ENCODE results near the gene MCRIP2.
A peak's percentile ranks its signal among the peaks of the same experiment; 100 is the strongest.

MCRIP2 gene

DNA sequence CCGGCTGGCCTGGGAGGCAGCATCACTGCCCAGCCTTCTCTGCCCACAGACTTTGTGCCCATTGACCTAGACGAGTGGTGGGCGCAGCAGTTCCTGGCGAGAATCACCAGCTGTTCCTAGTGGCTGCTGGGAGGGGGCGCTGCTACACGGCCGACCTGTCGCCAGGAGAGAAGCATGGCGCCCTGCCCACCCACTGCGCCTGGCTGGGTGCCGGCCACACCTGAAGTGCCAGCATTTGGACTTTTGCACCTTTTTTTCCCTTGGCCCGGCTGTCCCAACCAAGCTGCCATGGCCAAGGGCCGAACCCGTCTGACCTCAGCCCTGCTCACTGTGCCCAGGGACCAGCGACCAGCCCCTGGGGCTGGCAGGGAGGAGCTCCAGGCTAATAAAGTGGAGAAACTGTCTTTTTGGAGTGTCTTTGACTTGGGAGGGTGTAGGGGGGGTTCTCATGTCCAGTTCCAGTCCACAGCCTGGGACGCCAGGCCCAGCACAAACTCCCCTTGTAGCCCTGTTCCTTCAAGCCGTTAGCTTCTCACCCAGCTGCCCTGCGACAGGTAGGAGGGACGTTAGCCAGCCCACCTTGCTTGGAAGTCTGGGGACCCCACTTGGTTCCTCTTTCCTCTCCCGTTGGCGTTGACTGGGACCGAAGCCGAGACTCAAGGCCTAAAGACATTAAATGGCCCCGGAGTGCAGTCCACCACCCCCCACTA, 6.6 kb downstream of the MCRIP2 start:
- no peak for DNase-seq (ENCODE audit: low read depth)

DNA sequence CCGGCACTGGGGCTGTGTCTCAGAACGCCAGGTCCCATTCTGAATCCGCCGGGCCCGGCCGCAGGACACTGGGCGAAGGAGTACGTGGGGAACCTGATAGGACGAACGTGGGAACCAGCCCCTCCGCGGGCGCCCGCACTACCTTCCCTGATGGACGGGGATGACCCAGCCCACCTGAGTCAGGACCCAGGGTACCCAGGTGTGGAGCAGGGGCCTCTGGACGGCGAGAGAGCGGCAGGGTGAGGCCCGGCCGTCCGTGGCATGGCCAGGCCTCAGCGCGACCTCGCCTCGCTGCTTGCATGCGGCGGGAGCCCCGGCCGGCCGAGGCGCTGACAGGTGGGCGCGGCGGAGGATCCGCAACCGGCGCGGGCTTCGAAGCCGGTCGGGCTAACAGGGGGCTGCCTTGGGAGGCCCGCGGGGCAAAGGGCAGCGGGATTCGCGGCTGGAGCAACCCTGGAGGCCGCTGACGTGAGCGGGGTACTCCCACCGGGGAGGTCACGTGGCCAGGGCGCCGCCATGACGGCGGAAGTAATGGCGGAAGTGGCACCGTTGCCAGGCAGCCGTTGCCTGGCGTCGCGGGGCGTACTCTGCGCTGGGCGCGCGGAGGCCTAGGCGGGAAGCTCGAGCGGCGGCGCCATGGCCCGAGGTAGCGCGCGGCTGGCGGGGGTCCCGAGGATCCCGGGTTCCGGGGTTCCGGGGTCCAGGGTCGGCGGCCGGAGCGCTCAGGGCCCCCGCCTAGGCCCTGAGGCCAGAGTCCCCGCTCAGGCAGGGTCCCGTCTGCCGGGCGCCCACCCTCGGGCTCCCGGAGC, 7.4 kb downstream of the MCRIP2 start, which contains the start of gene WDR90:
TSS of gene WDR90 (plus strand) at position 585 of the 809 bp plus-strand sequence. CDS start at position 637, 52 bp downstream.
- DNase-seq (ENCODE audit: low read depth) = peak; percentile 90

DNA sequence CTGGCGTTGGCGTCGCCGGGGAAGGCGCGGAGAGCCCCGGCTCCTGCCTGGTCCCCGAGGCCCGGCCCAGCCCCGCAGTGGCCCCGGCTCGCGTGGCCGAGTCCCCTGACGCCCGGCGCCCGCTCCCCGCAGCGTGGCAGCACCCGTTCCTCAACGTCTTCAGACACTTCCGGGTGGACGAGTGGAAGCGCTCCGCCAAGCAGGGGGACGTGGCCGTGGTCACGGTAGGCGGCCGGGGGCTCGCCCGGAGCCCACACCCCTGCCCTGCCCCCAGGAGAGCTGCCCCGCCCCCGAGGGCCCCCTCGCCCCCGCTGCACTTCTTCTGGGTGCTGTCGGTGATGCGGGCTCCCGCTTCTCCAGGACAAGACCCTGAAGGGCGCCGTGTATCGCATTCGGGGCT, 8.0 kb downstream of the MCRIP2 start:
- DNase-seq (ENCODE audit: low read depth) = no peak

DNA sequence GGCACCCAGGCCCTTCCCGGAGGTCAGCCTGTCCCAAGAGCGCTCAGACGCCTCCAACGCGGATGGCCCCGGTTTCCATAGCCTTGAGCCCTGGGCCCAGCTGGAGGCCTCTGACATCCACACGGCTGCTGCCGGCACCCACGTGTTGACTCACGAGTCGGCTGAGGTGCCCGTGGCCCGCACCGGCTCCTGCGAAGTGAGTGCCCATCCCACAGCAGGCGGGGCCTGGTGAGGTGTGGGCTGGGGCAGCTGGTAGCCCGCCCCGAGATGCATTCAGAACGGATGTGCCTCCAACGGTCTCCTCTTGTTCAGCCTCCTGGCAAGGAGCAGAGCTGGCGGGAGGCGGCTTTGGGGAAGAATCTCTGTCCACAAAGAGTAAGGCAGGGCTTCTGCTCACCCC, 10.2 kb downstream of the MCRIP2 start:
- no peak for DNase-seq (ENCODE audit: low read depth)

DNA sequence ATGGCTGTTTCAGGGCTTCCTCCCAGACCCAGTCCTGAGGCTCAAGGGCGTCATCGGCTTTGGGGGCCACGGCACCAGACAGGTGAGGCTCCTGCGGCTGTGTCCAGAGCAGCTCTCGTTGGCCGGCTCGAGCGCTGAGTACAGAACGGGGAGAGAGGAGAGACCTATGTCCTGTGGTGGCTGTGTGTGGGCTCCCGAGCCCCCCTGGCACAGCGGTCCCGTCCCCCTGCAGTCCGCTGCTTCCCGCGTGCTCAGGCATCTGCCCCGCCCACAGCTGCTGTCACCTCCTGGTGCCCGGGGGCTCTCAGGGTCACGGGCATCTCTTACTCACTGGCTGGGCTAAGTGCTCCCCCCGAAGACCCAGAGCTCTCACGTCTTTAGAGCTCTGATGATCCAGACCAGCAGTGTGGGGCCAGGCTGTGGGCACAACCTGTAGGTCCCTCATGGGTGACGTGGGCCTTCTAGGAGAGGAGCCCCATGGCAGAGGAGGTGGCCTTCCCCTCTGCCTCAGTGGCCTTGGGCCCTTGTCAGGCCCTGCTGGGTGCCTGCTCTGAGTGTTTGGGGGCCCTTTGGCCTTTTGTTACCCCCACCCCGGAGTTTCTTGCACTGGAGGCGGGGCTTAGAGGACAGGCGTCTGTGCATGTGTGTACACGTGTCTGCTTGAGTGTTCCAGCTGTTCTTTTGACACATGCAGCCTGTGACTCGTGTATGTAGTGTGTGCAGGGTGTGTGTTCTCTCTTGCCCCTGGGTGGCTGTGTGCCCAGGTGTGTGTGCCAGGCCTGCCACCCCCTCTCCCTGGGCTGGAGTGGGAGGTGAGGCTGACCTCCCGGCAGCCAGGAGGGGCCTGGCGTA, 11.1 kb downstream of the MCRIP2 start:
- no peak for DNase-seq (ENCODE audit: low read depth)

DNA sequence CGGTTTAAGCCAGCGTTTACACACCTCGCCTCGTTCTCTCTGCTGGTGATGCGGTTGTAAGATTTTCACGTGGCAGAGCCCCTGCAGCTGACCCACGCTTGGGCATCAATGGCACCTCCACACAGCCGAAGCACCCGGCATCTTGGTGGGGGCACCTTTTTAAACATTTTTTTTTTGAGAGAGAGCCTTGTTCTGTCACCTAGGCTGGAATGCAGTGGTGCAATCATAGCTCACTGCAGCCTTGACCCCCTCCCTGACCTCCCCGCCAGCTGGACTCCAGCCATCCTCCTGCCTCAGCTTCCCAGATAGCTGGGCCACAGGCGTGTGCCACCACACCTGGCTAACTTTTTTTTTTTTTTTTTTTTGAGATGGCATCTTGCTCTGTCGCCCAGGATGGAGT, 12.4 kb downstream of the MCRIP2 start:
- DNase-seq (ENCODE audit: low read depth) = no peak

DNA sequence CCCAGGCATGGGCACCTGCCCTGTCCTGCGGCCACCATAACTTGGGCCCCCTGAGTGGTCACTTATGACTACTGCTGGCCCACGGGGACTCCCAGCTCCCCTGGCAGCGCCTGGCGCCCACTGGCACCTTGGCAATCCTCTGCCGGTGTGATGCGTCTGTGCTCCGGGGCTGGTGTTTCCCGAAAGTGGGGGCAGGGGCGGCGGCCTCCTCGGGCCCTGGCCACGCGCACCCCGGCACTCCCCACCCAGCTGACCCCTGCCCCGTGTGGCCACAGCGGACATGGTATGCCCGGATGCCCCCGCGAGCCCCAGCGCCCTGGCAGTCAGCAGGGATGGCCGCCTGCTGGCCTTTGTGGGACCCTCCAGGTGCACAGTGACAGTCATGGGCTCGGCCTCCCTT, 15.9 kb downstream of the MCRIP2 start:
- DNase-seq (ENCODE audit: low read depth) = no peak

DNA sequence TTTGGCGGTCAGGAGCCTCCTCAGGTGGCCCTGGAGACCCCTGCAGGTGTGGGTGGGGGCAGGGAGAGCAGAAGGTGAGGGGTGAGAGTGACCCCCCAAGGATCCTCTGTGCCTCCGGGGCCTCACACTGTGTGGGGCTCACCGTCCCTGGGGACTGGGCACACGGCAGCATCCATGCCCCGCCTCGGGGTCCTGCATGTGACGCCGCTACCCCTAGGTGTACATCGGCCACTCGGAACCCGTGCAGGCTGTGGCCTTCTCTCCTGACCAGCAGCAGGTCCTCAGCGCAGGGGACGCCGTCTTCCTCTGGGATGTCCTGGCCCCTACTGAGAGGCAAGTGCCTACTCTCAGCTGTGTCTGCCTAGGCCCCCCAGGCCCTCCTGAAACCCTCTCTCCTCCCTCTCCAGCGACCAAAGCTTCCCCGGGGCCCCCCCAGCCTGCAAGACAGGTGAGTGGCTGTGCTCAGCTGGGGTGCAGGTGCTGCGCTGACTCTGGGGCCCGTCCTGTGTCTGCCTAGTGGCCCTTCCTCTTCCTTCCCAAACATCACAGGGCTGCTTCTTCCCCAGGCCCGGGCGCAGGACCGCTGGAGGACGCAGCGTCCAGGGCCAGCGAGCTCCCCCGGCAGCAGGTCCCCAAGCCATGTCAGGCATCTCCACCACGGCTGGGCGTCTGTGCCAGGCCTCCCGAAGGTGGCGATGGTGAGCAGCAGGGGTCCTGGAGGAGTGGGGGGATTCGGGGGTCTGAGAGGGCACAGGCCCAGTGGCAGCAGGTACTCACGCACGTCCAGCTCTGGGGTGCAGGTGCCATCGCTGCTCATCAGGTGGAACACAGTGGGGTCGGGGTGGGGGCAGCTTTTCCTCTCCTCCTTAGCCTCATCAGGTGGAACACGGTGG, 17.3 kb downstream of the MCRIP2 start:
- no peak for DNase-seq (ENCODE audit: low read depth)

DNA sequence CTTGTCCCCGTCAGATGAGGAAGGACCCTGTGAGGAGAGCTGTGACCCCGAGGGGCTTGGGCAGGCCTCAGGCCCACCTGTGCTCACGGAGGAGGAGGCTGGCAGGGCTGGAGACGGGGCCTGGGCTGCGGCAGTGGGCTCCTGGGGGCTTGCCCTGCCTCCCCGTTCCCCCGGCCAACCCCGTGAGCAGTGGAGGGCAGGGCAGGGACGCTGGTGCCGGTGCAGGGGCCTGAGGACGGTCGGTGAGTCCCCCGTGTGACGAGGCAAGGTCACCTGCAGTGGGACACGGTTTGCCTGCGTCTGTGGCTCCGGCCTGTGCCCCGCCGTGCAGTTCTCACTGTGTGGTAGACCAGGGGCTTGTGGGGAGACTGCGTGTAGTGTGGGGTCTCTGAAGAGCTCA, 18.0 kb downstream of the MCRIP2 start:
- no peak for DNase-seq (ENCODE audit: low read depth)

DNA sequence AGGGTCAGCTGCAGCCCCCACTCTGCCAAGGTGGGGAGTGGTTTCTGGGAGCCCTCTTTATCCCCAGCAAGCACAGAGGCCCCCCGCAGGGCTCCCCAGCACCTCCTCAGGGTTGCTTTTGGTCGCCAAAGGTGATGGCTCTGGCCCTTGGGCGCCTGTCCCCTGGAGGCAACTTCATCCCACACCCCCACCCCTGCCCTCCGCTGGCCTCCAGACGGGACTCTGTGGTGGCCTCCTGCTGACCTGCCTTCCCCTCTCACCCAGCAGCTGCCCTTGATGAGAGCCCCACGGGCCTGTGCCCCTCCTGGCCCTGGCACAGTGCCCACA, 18.5 kb downstream of the MCRIP2 start:
- no peak for DNase-seq (ENCODE audit: low read depth)

DNA sequence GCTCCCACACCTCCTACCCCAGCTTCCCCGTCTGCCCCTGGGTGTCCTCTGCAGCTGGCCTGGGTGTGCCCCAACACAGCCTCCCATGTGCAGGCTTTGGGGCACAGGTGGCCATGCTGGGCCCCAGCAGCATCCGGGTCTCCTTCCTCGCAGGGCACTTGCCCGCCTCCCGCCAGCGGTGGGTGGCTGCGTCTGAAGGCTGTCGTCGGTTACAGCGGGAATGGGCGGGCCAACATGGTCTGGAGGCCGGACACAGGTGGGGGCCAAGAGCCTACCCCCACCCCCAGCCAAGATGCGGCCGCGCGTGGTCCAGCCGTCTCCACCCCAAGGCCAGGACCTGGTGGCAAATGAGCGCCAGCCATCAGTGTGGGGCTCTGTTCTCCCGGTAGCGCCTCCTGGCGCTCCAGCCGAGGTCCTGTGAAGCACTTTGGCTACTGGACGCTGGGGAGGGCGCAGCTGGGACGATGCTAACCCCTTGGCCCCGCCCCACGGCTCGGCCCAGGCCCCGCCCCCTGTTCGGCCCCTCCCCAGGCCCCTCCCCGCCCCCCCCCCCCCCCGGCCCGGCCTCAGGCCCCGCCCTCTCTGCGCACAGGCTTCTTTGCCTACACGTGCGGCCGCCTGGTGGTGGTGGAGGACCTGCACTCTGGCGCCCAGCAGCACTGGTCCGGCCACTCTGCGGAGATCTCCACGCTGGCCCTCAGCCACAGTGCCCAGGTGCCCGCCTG, 19.0 kb downstream of the MCRIP2 start:
- DNase-seq (ENCODE audit: low read depth) = no peak

DNA sequence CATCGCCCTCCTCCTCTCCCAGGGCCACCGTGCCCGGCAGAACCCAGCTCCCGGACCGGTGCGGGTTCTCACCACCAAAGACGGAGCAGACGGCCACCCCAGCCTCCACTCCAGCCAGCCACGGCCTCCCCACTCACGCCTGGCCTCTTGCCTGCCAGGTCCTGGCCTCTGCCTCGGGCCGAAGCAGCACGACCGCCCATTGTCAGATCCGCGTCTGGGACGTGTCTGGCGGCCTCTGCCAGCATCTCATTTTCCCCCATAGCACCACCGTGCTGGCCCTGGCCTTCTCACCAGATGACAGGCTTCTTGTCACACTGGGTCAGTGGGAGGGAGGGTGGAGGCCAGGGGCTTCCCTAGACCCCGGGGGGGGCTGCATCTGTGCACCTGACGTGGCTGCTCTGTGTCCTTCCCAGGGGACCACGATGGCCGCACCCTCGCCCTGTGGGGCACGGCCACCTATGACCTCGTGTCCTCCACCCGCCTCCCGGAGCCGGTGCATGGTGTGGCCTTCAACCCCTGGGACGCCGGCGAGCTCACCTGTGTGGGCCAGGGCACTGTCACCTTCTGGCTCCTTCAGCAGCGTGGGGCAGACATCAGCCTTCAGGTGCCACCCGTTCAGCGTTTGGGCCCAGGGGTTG, 19.7 kb downstream of the MCRIP2 start:
- no peak for DNase-seq (ENCODE audit: low read depth)

DNA sequence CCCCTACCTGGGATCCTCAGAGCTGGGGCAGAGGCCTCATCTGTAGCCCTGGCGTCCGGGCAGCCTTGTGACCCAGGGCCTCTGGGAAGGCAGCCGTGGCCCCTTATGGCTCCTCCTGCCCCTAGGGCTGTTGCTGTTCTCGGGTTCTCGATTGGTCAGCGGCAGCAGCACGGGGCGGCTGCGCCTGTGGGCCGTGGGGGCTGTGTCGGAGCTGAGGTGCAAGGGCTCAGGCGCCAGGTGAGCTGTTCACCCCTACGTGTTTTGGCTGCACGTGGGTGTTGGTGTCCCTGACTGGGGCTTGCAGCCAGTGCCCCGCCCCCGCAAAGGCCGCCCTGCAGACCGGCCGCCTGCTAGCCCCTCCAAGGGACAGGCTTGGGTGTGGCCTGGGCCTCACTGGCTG, 20.5 kb downstream of the MCRIP2 start:
- DNase-seq (ENCODE audit: low read depth) = no peak

DNA sequence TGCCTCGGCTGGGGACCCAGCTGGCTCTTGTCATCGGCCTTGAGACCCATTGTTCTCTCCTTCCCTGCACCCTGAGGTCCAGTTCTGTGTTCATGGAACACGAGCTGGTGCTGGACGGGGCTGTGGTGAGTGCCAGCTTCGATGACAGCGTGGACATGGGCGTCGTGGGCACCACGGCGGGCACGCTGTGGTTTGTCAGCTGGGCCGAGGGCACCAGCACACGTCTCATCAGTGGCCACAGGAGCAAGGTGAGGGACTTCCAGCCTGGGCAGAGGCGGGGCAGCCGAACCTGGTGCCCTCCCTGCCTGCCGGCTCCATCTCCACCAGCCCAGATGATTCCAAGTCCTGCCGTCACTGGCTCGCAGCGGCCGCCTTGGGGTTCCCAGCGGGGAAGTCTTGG, 21.0 kb downstream of the MCRIP2 start:
- no peak for DNase-seq (ENCODE audit: low read depth)

DNA sequence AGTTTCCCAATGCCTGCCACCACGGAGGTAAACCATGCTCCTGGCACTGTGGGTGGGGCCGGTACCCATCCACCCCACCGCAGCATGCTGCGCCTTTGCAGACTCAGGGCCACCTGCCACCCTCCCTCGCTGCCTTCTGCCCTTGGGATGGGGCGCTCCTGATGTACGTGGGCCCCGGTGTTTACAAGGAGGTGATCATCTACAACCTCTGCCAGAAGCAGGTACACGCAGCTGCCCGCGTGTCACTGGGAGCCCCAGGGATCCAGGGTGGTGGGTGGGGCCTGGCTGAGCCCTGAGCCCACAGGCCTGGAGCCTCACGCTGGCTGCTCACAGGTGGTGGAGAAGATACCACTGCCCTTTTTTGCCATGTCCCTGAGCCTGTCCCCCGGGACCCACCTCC, 24.9 kb downstream of the MCRIP2 start:
- no peak for DNase-seq (ENCODE audit: low read depth)

DNA sequence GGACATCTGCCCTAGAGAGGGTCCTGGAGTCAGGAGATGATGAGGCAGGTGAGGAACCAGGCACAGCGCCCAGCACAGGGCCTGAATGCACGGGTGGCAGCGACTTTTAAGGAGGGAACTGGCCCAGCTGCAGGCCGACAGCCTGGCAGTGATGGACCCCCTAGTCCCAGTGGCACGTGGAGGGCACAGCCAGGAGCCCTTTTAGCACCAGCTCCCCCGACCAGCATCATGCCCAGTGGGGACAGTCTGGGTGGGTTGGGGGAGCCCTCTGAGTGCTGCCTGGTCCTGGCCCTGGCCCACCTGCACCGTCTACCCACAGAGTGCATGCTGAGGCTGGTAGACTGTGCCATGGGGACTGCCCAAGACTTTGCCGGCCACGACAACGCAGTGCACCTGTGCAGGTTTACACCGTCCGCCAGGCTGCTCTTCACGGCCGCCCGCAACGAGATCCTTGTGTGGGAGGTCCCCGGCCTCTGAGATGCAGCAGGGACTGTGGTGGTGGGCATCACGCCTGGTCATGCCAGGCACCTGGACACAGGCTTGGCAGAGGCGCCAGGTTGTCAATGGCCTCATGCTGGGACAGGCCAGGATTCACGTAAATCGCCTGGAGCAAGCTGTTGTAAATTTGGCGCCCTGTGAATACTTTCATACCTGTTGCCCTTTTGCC, 25.6 kb downstream of the MCRIP2 start:
- no peak for DNase-seq (ENCODE audit: low read depth)

DNA sequence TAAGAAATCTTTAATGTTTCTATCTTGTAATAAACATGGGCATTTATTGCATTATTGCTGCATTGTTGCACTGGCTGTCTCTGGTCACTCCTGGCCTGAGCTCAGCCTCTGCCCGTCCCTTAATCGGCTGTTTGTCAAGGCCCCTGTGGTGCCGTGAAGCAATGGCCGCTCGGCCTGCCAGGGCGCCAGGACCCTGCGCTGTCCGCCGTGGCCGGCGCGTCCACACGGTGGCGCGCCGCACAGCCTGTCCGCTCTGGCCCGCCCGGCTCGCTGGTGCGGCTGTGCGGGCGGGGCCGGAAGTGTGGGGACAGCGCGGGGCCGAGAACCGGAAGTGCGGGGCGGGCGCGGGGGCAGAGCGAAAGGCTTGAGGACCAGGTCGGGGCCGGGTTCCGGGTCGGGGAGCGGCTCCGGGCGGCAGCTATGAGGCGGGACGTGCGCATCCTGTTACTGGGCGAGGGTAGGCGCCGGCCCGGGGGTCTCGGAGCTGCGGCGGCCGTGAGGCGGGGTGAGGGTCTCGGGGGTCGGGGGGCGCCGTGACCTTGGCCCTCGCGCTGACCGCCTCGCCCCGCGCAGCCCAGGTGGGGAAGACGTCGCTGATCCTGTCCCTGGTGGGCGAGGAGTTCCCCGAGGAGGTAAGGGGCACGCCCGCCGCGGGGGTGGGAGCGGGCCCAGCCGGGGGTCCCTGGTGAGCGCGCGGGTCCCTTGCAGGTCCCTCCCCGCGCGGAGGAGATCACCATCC, 26.3 kb downstream of the MCRIP2 start, which contains the start of gene RHOT2:
TSS of gene RHOT2 (plus strand) at position 353 of the 739 bp plus-strand sequence. CDS start at position 421, 68 bp downstream.
- DNase-seq (ENCODE audit: low read depth) = peak; percentile 91

DNA sequence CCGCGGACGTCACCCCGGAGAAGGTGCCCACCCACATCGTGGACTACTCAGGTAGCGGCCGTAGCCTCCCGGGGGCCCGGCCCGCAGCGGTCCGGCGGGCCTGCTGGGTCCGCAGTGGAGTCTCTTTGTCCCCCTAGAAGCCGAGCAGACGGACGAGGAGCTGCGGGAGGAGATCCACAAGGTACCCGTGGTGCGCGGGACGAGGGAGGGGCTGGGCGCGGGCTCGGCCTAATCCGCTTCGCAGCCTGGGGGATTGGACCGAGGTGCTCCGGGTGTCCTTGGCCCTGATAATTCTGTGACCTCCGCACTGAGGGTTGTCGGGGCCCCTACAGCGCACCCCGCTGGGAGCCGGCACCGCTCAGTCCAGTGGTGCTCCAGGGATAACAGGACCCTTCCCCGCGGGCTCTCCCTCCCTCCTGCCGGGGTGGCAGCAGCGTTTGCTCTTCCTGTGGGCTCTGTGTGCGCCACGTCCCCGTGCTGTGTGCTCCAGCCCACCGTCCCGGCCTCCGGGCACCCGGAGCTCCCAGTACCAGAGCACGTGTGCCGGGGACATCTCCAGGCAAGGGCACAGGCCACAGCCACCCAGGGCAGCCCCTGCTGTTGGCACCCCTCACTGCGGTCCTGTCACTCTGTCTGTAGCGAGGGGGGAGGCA, 27.0 kb downstream of the MCRIP2 start:
- no peak for DNase-seq (ENCODE audit: low read depth)

DNA sequence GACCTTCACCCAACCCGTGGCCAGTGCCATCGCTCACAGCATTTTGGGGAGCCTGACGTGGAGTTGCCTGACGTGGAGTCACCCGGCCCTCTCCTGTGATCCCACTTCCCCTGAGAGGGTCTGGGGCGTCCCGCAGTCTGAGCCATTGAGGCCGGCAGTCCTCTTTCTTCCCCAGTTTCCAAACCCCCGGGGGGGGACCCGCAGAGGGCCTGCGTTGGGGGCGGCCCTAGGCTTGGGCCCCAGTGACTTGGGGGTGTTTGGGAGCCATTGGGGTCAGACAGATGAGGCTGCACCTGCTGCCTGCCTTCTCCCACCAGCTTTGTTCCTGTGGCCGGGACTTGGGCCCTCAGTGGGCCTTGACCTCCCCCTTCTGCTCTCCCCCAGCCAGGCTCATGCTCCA, 28.0 kb downstream of the MCRIP2 start:
- DNase-seq (ENCODE audit: low read depth) = no peak
